Measurements from ENCODE around the gene DDI1. TPM values are rescaled to one million over a fixed set of nuclear protein-coding genes. Genes with fewer than 3 reads are reported as not detected.

DDI1 gene
- total and polyA plus RNA-seq, 10 of the 15 experiments (the other 5 are each of a cell fraction or from before 2014, with no cell fraction given): not detected

- no peak overlapping the region for H3K4me3 ChIP-seq
- in situ Hi-C loops (cut with MboI) (no loop called here), intact Hi-C loops (cut with micrococcal nuclease; ENCODE audit: unreplicated experiment) (no loop called here)
- H3K79me2 ChIP-seq (ENCODE audit: control insufficient read depth, insufficient read depth, low read length): no peaks in the 10 kb centered on the region
- no peak for DNase-seq (ENCODE audit: low read depth, low spot score)
- H3K9ac ChIP-seq (ENCODE audit: control insufficient read depth, insufficient read depth, low read length): no peak overlapping the region
- no peaks in the 10 kb centered on the region for H3K36me3 ChIP-seq (ENCODE audit: control insufficient read depth in 2 of 2, insufficient read depth in 2 of 2, low read length in 1 of 2)
- no TSS peak for BruUV-seq (replicated peaks)
- RAD21 ChIA-PET (ENCODE audit: unreplicated experiment): no interaction called here
- H4K20me1 ChIP-seq (ENCODE audit: control insufficient read depth, insufficient read depth): no peaks in the 10 kb centered on the region
- no peak for FAIRE-seq
- H2AFZ ChIP-seq (ENCODE audit: control insufficient read depth, low read depth, low read length): no peak overlapping the region
- TF ChIP-seq EED (IDR thresholded peaks at IDR 0.05; ENCODE audit: low read depth): no peak
- no peak for TF ChIP-seq MEF2B (IDR thresholded peaks at IDR 0.05; ENCODE audit: partially characterized antibody, poor library complexity, severe bottlenecking)
- TF ChIP-seq CBFB (IDR thresholded peaks at IDR 0.05; ENCODE audit: low read depth): no peak
- TF ChIP-seq ZNF24 (IDR thresholded peaks at IDR 0.05): no peak
- TF ChIP-seq ESRRA (IDR thresholded peaks at IDR 0.05; ENCODE audit: low read length): no peak
- TF ChIP-seq JUND (IDR thresholded peaks at IDR 0.05; ENCODE audit: low read depth, low read length): no peak
- TF ChIP-seq ATF3 (IDR thresholded peaks at IDR 0.05; ENCODE audit: borderline replicate concordance, extremely low read depth, low read depth, low read length): no peak
- TF ChIP-seq EGR1 (IDR thresholded peaks at IDR 0.05; ENCODE audit: borderline replicate concordance in 1 of 2, low read depth in 2 of 2, low read length in 2 of 2): no peak
- no peak for TF ChIP-seq POLR2AphosphoS2 (IDR thresholded peaks at IDR 0.05; ENCODE audit: low read depth, low read length)
- TF ChIP-seq ZBTB11 (CRISPR knock-in tag; IDR thresholded peaks at IDR 0.05): no peak
- TF ChIP-seq, protein P1, sequence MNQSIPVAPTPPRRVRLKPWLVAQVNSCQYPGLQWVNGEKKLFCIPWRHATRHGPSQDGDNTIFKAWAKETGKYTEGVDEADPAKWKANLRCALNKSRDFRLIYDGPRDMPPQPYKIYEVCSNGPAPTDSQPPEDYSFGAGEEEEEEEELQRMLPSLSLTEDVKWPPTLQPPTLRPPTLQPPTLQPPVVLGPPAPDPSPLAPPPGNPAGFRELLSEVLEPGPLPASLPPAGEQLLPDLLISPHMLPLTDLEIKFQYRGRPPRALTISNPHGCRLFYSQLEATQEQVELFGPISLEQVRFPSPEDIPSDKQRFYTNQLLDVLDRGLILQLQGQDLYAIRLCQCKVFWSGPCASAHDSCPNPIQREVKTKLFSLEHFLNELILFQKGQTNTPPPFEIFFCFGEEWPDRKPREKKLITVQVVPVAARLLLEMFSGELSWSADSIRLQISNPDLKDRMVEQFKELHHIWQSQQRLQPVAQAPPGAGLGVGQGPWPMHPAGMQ (IDR thresholded peaks at IDR 0.05; ENCODE audit: borderline replicate concordance): no peak
- no peak for TF ChIP-seq CBX3 (IDR thresholded peaks at IDR 0.05; ENCODE audit: borderline replicate concordance, low read depth)
- no peak for TF ChIP-seq JUNB (IDR thresholded peaks at IDR 0.05)
- no peak for TF ChIP-seq RB1 (IDR thresholded peaks at IDR 0.05; ENCODE audit: borderline replicate concordance)
- TF ChIP-seq SREBF2 (IDR thresholded peaks at IDR 0.05; ENCODE audit: low read length): no peak
- no peak for TF ChIP-seq CBX5 (IDR thresholded peaks at IDR 0.05; ENCODE audit: low read depth)
- TF ChIP-seq RCOR1 (conservative IDR thresholded peaks at IDR 0.05; ENCODE audit: low read depth, low read length): no peak
- no peak for TF ChIP-seq MTA2 (IDR thresholded peaks at IDR 0.05; ENCODE audit: low read depth)
- H3K4me1 ChIP-seq (ENCODE audit: control insufficient read depth, insufficient read depth, low read length): no peaks in the 10 kb centered on the region
- CTCF ChIA-PET: no interaction called here
- no peak overlapping the region for H3K27ac ChIP-seq (ENCODE audit: control insufficient read depth, insufficient read depth)
- H3K4me2 ChIP-seq (ENCODE audit: control insufficient read depth, insufficient read depth): no peak overlapping the region
- H3K27me3 ChIP-seq (replicated peaks in 1 of 2; ENCODE audit: control insufficient read depth in 2 of 2, insufficient read depth in 2 of 2, low read length in 1 of 2): no peaks in the 10 kb centered on the region; a peak in 1 of 4 replicates
- SMC1A ChIA-PET (ENCODE audit: uncharacterized antibody, unreplicated experiment): interaction anchor here (0.6 to 0.8 kb wide), 3 partner anchors 56 to 288 kb away, joined by 3 read pairs; no protein-coding TSS in a partner anchor
- H3K9me3 ChIP-seq (replicated peaks; ENCODE audit: control insufficient read depth, insufficient read depth, low read length): no peaks in the 10 kb centered on the region
- ATAC-seq: no peak
- POLR2A ChIA-PET: no interaction called here
Measured at GRCh38 chr11:104075091-104075490, 38.7 kb downstream of the DDI1 start.

Measured in GM12878 (cell line).